ENCODE measurements around the gene IL22RA1. TPM values are rescaled to one million over a fixed set of nuclear protein-coding genes. Genes with fewer than 3 reads are reported as not detected.

The IL22RA1 gene
- total RNA-seq, 2 donors from 2014 or later: 0.15 to 0.24 TPM

DNA sequence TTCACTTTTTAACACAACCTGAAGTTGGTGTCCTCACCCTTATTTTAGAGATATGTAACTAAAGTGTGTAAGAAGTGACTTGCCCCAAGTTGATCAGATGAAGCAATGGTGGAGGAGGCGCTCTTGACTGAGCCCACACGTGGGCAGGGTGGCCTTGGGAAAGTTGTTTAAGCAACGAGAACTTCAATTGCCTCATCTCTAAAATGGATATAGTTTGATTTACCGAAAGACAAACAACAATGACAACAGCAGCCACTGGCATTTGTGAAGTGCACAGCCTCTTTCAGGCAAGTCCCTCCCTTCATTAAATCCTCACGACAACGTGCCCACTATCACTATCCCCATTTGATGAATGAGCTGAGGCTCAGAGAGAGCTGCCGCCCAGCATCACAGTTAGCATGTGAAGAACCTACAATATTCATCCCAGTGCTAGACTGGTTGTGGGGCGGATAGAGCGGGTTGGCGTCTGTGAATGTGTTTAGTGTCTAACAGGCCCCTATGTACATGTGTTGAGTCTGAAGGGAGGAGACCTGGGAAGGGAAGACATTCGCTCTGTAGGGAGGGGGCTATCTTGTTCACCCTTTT is 3.0 kb downstream of the IL22RA1 start:
- Histone ChIP-seq H3K27ac (no peak overlapping the region), H3K36me3 (no peaks in the 10 kb centered on the region), H3K27me3 (no peaks in the 10 kb centered on the region), H3K4me1 (peaks cover 0 to 16% of the 10 kb centered on the region in 2 donors), H3K4me3 (no peak overlapping the region), H3K9me3 (no peaks in the 10 kb centered on the region)
- DNase-seq (ENCODE audit: low spot score): no peak
- TF ChIP-seq, protein P1, sequence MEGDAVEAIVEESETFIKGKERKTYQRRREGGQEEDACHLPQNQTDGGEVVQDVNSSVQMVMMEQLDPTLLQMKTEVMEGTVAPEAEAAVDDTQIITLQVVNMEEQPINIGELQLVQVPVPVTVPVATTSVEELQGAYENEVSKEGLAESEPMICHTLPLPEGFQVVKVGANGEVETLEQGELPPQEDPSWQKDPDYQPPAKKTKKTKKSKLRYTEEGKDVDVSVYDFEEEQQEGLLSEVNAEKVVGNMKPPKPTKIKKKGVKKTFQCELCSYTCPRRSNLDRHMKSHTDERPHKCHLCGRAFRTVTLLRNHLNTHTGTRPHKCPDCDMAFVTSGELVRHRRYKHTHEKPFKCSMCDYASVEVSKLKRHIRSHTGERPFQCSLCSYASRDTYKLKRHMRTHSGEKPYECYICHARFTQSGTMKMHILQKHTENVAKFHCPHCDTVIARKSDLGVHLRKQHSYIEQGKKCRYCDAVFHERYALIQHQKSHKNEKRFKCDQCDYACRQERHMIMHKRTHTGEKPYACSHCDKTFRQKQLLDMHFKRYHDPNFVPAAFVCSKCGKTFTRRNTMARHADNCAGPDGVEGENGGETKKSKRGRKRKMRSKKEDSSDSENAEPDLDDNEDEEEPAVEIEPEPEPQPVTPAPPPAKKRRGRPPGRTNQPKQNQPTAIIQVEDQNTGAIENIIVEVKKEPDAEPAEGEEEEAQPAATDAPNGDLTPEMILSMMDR (IDR thresholded peaks at IDR 0.05): no peak

DNA sequence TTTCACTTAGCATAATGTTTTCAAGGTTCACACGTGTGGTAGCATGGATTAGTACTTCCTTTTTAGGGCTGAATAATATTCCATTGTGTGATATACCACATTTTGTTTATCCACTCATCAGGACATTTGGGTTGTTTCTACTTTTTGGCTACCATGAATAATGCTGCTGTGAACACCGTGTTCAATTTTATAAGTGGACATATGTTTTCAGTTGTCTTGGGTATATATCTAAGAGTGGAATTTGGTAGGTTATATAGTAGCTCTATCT is 3.8 kb downstream of the IL22RA1 start:
- TF ChIP-seq, protein P1 (IDR thresholded peaks at IDR 0.05): no peak
- Histone ChIP-seq H3K4me1 (peaks cover 0 to 16% of the 10 kb centered on the region in 2 donors), H3K9me3 (no peaks in the 10 kb centered on the region)

DNA sequence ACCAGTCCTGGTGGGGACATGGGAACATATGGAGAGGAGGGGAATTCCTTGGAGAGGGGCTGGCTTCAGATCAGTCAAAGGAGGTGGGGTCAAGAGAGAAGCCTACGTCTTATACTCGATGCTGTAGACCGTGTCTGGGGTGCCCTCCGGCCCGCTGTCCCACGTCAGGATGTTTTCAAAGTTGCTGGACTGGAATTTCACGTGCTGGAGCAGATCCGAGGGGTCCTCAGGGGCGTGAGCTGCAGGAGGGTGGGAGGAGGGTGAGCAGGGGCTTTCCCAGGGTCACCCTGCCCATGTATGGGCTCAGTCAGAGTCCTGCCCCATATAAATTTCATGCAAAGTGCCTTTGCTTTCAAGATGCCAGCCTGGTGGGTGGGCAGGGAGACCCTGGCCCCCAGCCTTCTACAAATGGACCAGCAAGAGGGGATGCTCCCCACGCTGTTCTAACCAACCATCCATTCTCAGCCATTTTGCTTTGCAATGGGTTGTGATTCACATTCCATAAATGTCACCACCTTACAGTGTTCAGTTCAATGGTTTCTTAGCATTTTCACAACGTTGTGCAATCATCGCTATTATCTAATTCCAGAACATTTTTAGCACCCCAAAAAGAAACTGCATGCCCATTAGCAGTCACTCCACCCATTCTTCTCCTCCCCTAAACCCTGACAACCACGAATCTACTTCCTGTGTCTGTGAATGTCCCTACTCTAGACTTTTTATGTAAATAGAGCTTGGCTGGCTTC is 4.3 kb downstream of the IL22RA1 start:
- H3K9me3 ChIP-seq: no peaks in the 10 kb centered on the region
- DNase-seq (ENCODE audit: low spot score): no peak
- H3K4me3 ChIP-seq: no peak overlapping the region
- H3K27ac ChIP-seq: no peak overlapping the region
- no peaks in the 10 kb centered on the region for H3K27me3 ChIP-seq
- TF ChIP-seq, protein P1 (IDR thresholded peaks at IDR 0.05): no peak
- H3K36me3 ChIP-seq: no peaks in the 10 kb centered on the region
- H3K4me1 ChIP-seq: peaks cover 0 to 15% of the 10 kb centered on the region in 2 donors

More for the DNA sequence above, 3.8 kb downstream of the IL22RA1 start:
- Histone ChIP-seq H3K36me3 (no peaks in the 10 kb centered on the region), H3K27ac (no peak overlapping the region), H3K4me3 (no peak overlapping the region), H3K27me3 (no peaks in the 10 kb centered on the region)
- no peak for DNase-seq (ENCODE audit: low spot score)

DNA sequence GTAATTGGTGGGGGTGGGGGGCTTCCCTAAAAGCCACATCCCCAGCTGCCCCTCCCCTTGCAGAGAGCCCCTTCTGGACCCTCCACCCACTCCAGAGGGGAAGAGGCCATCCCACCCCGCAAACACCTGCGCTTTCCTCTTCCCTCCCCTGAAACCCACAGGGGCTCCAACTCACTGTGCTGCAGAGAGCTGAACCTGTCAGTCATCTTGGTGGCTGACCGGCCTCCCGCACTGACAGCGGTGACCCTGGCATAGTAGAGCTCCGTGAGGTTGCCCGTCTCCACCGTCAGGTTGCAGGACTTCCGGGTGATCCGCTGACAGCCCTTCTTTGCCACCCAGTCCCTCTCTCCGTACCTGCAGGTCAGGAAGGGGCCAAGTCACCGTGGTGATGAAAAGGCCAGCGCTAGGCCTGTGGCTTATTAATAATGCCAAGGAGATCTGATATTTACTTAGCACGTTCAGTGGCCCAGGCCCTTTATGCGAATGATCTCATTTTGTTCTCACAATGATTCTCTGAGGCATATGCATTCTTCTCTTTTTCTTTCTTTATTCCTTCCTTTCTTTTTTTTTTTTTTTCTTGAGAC is 5.9 kb downstream of the IL22RA1 start:
- H3K27me3 ChIP-seq: no peaks in the 10 kb centered on the region
- H3K36me3 ChIP-seq: no peaks in the 10 kb centered on the region
- no peak for DNase-seq (ENCODE audit: low spot score)
- H3K4me3 ChIP-seq: no peak overlapping the region
- H3K27ac ChIP-seq: no peak overlapping the region
- TF ChIP-seq, protein P1 (IDR thresholded peaks at IDR 0.05): no peak
- no peaks in the 10 kb centered on the region for H3K4me1 ChIP-seq
- H3K9me3 ChIP-seq: no peaks in the 10 kb centered on the region

DNA sequence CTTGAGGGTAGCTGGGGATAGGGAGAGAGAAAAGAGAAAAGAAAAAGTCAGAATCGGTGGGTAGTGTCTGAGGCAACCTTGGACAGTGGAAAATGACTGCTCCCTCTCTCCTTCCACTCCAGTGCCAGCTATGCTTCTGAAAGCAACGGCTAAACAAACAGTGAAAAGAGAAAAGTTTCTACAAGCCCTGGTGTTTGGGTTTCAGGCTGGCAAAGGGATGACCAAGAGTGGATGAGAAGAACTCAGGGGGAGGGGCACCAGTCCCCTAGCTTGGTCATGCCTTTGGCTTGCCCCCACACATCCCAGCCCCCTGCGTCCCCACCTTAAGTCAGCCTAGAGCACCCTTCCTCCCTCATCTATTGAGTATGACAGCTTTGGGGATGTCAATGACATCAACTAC is 8.6 kb downstream of the IL22RA1 start:
- H3K27me3 ChIP-seq: no peaks in the 10 kb centered on the region
- no peak overlapping the region for H3K27ac ChIP-seq
- no peaks in the 10 kb centered on the region for H3K36me3 ChIP-seq
- H3K4me3 ChIP-seq: no peak overlapping the region
- H3K4me1 ChIP-seq: no peaks in the 10 kb centered on the region
- DNase-seq (ENCODE audit: low spot score): no peak
- peaks cover 0 to 12% of the 10 kb centered on the region in 2 donors for H3K9me3 ChIP-seq
- TF ChIP-seq, protein P1 (IDR thresholded peaks at IDR 0.05): no peak

Data from right atrium auricular region (tissue), 2 donors.